KBM-7 (cell line): Measurements from ENCODE around the gene PAQR3.
"Not testable (repeated sequence)": the region's sequence is repeated elsewhere in the genome, so short reads cannot be mapped to it uniquely, and the experiment has no call there.

Experiments used
- DNase-seq: peaks from one replicate; pipeline ENCODE4 v3.0.0-alpha.2; 2015
- in situ Hi-C: fragments of 300-500 bp; cut with MboI; formaldehyde crosslinking; loops from 2 replicates; pipeline ENCODE4 v1.14.3; 2020; ENCODE audit warnings: low sequenced_read_pairs, low pct_unique_long_range_greater_than_20kb, mixed read lengths

PAQR3 gene

GRCh38 chr4:78937837-78938236 lies 1.4 kb downstream of the PAQR3 start:
- in situ Hi-C loops: no loop called here
- no peak for DNase-seq

DNA sequence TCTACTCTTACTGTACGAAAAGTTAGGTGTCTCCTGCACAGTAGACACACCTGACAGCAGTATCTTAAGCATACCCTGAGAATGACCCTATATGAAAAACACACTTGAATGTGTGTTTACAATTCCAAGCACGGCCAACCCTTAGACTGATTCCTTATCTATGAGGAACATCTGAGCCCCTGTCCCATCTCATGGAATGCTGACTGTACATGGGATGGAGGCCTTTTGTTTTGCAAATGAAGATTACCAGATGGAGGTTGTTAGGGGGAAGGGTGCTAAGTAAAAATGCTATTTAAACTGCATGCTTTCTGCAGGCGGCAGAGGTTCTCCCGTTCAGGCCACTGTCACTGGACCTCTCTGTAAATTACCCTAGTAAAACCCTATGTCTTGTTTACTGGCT lies 2.2 kb downstream of the PAQR3 start:
- in situ Hi-C loops: no loop called here
- DNase-seq: no peak

DNA sequence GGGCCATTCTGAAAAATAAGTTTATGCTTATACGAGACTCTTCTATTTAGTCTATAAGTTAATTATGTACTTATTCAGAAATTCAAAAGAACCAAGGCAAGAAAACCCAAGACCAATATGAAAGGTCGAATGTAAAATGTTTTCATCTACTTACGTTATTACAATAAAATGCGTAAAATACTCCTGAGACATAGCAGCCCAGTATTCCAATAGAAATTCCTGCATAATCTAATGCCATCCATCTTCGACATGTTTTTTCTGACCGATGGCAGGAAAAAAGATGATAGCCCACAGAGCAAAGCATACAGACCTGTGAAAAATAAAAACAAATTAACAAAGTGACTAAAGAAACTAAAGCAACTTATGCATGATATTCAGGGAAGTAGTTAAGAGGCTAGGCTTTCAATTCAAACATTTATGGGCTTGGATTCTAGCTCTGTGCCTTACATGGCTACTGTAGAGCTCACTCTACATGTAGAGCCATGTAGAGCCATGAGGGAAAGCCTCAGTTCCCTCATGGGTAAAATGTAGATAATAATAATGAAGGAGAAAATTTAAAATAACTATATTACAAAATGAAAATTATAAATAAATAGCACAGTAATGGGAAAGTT lies 9.1 kb downstream of the PAQR3 start:
- in situ Hi-C loops: no loop called here
- DNase-seq: no peak

DNA sequence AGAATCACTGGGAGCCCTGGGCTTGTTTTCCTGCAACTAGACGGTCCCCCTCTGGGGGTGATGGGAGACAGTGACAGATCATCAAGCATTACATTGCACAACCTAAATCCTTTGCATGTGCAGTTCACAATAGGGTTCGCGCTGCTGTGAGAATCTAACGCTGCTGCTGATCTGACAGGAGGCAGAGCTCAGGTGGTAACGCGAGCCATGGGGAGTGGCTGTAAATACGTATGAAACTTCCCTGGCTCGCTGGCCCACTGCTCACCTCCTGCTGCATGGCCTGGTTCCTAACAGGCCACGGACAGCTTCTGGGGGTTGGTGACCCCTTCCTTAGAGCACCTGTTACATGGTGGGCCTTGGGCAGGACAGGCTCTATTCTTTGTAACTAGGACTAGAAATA lies 10.4 kb downstream of the PAQR3 start:
- in situ Hi-C loops: no loop called here
- DNase-seq: no peak

DNA sequence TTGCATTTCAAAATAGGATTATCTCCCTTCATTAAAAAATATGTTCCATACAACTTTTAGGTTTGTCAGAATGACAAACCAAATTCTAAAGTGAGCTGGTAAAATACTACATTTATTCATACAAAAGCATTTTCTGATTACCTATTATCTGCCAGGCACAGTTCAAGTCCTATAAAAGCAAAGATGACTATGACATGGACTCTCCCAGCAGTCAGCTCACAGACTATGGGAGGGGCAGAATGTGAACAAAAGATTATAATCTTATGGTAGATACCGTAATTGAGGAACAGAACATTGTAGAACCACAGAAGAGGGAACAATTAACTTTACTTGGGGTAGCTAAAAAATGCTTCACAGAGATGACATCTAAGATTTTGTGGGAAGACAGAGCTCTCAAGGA lies 12.4 kb downstream of the PAQR3 start:
- DNase-seq: peak; percentile 34
- in situ Hi-C loops: no loop called here

- in situ Hi-C loops: no loop called here
Measured at GRCh38 chr4:78923464-78924312, 15.6 kb downstream of the PAQR3 start.

GRCh38 chr4:78922207-78922606 lies 17.0 kb downstream of the PAQR3 start:
- DNase-seq: no peak
- in situ Hi-C loops: no loop called here

More at GRCh38 chr4:78923464-78924312, 15.6 kb downstream of the PAQR3 start:
- DNase-seq: no peak

- no peak for DNase-seq
- in situ Hi-C loops: no loop called here
Measured at GRCh38 chr4:78910612-78911011, 28.6 kb downstream of the PAQR3 start.

DNA sequence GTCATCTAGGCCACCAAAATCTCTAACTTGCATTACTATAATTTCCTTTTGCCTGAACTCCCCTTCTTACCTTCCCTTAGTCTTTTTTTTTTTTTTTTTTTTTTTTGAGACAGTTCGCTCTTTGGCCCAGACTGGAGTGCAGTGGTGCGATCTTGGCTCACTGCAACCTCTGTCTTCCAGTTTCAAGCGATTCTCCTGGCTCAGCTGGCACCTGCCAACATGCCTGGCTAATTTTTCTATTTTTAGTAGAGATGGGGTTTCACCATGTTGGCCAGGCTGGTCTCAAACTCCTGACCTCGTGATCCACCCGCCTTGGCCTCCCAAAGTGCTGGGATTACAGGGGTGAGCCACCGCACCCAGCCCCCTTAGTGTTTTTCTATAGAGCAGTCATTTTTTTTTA lies 30.3 kb downstream of the PAQR3 start:
- DNase-seq, in situ Hi-C loops: not testable (repeated sequence)

- in situ Hi-C loops: no loop called here
- DNase-seq: no peak
Measured at GRCh38 chr4:78907638-78908037, 31.6 kb downstream of the PAQR3 start.

DNA sequence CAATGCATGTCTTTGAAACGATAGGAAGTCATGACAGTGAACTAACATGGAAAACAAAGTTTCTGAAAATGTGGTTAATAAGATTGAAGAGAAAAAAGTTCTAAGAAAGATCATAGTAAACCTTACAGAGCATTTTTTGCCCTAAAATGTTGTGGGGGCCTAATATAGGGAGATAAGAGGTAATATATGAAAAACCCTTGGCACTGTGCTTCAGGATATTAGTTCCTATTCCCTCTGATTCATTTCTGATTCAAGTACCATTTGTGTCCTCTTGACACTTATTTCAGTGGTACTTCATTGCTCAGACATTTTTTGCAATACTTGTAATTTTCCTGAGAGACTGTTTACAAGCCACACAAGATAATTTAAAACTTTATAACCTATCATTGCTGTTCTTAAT lies 35.1 kb downstream of the PAQR3 start:
- in situ Hi-C loops: no loop called here
- no peak for DNase-seq

- in situ Hi-C loops: no loop called here
- no peak for DNase-seq
Measured at GRCh38 chr4:78902298-78902697, 36.9 kb downstream of the PAQR3 start.

DNA sequence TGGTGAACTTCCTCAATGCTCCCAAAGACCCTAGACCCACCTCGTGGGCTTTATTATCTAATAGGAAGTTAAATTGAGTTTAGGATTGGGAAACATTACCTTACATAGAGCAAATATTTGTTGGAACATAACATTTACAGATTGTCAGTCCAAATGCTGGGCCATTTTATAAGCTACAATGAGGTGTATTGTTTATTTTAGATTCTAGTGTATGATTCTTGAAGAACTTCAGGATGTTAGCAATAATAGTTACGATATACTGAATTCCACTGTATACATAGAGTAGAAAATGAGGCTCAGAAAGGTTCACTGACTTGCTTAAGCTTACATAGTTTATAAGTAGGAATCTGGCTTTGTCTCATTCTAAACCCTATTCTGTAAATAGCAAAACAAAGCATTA lies 37.4 kb downstream of the PAQR3 start:
- DNase-seq: no peak
- in situ Hi-C loops: no loop called here

GRCh38 chr4:78899302-78899701 lies 39.9 kb downstream of the PAQR3 start:
- no peak for DNase-seq
- in situ Hi-C loops: no loop called here

GRCh38 chr4:78889955-78890354 lies 49.3 kb downstream of the PAQR3 start:
- DNase-seq: no peak
- in situ Hi-C loops: no loop called here

DNA sequence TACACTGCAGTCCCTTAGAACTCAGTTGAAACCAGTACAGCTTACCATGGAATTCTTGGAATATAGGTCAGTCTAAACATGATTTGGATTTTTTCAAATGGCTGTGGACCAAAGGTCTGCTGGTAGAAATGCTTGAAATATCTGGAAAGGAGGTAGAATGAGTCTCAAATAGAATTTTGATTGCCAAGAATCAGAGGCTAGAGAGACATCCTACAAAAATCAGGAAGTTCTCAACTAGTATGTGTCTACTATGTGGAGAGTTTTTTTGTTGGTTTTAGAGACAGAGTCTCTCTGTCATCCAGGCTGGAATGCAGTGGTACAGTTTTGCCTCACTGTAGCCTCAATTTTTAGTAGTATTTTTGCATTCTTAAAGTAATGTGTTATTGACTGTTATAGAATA lies 53.6 kb downstream of the PAQR3 start:
- peak; percentile 8 for DNase-seq
- in situ Hi-C loops: no loop called here

- DNase-seq: peak; percentile 27
- in situ Hi-C loops: no loop called here
Measured at GRCh38 chr4:78880874-78881492, 58.3 kb downstream of the PAQR3 start.

- in situ Hi-C loops: no loop called here
Measured at GRCh38 chr4:78878031-78878430, 61.2 kb downstream of the PAQR3 start.

DNA sequence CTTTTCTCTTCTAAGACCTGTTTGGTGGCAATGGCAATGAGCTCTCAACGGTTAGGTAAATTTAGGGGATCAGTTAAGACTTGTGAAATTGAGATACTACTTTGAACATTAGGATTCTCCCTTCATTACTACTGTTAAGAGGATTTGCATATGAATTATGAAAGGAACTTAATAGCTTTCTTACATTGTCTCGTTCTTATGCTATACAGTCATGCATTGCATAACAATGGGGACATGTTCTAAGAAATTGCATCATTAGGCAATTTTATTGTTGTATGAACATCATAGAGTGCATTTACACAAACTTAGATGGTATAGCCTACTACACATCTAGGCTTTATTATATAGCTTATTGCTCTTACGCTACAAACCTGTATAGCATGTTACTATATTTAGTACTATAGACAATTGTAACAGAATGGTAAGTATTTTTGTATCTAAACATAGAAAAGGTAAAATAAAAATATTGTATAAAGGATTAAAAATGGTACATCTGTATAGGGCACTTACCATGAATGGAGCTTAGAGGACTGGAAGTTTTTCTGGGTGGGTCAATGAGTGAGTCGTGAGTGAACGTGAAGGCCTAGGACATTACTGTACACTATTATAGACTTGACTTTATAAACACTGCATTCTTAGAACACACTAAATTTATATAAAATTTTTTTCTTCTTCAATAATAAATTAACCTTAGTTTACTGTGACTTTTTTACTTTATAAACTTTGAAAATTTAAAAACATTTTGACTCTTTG lies 62.5 kb downstream of the PAQR3 start:
- no peak for DNase-seq
- in situ Hi-C loops: no loop called here

More at GRCh38 chr4:78878031-78878430, 61.2 kb downstream of the PAQR3 start:
- no peak for DNase-seq

GRCh38 chr4:78870056-78870455 lies 69.2 kb downstream of the PAQR3 start:
- in situ Hi-C loops: no loop called here
- DNase-seq: no peak
